Adrenal gland (tissue), 12 donors: ENCODE measurements around the gene CACNA1B. TPM values are rescaled to one million over a fixed set of nuclear protein-coding genes. Genes with fewer than 3 reads are reported as not detected.

ENCODE experiments used
- DNase-seq, 7 donors: peaks; one replicate each; pipeline ENCODE4 v3.0.0-alpha.2; 2019 to 2020
- H3K27ac ChIP-seq, 5 donors: fragments of 200-600 bp; sonication (generic) in 4 of 5; 1 replicate in 3 of 5; 2 replicates in 2 of 5; pipeline versions ENCODE4 v1.5.1 to v1.8.0; 2016 to 2020; ENCODE audit warnings: mild to moderate bottlenecking in 1 of 5
- H3K27me3 ChIP-seq: fragments of 200-600 bp; 2 replicates; pipeline ENCODE4 v1.8.0; 2021
- H3K36me3 ChIP-seq, 2 donors: fragments of 200-600 bp; replicated peaks in 1 of 2; 1 replicate in 1 of 2; 2 replicates in 1 of 2; pipeline versions ENCODE4 v1.5.1 to v1.8.0; 2018 to 2022
- H3K4me1 ChIP-seq, 2 donors: fragments of 200-600 bp; replicated peaks in 1 of 2; 1 replicate in 1 of 2; 2 replicates in 1 of 2; pipeline versions ENCODE4 v1.5.1 to v1.8.0; 2018 to 2021
- H3K4me3 ChIP-seq, 4 donors: fragments of 200-600 bp; sonication (generic) in 3 of 4; one replicate each; pipeline ENCODE4 v1.5.1; 2016 to 2018
- H3K9me3 ChIP-seq, 3 donors: fragments of 200-600 bp; sonication (generic) in 1 of 3; replicated peaks in 1 of 3; 1 replicate in 2 of 3; 2 replicates in 1 of 3; pipeline versions ENCODE4 v1.5.1 to v1.8.0; 2016 to 2021
- POLR2A ChIP-seq, 2 donors: fragments of 450-650 bp; IDR thresholded peaks; one replicate each; pipeline ENCODE4 v1.6.1; 2017; ENCODE audit warnings: antibody characterized with exemption in 2 of 2, mild to moderate bottlenecking in 2 of 2, moderate library complexity in 1 of 2
- WGBS, 4 donors: extraction: QIAGEN DNeasy Blood & Tissue Kit in 2 of 4; methylation state at CpG; one replicate each; pipeline versions ENCODE4 v1.1.5 to v1.1.7; 2013 to 2017; 5-methylcytosine and 5-hydroxymethylcytosine counted together
- intact Hi-C, 2 donors: fragments of 100-400 bp; cut with DNase I; formaldehyde crosslinking; loops; one replicate each; pipeline versions ENCODE4 v1.14.1 to v1.15.0; 2022 to 2023
- polyA plus RNA-seq, 3 donors: library from polyadenylated mRNA; stranded (reverse); fragments of 200-250 nt in 2 of 3; fragments of 350-450 nt in 1 of 3; fragmentation: Illumina TruSeq in 1 of 3; extraction: RNeasy Lipid Tissue Mini Kit (QIAGEN cat#74804) in 1 of 3; gene quantifications; one replicate each; pipeline ENCODE4 v1.2.3, GENCODE V29; 2013 to 2014
- total RNA-seq, 9 donors: library from RNA; depleted of rRNA in 4 of 9; stranded (reverse); fragments of >200 nt in 4 of 9; fragments of 120-200 nt in 1 of 9; fragmentation: NEBNext Ultra II Directional in 1 of 9; extraction: Animal tissue kit (Norgen Biotek cat#: 25700) in 1 of 9; gene quantifications; one replicate each; pipeline versions ENCODE4 v1.1.0 to v1.2.4, GENCODE V29; 2013 to 2023
- TF ChIP-seq, protein P1 (sequence below), 6 experiments: fragments of 450-650 bp in 4 of 6; fragments of 200-600 bp in 2 of 6; sonication (generic) in 1 of 6; IDR thresholded peaks; 1 replicate in 5 of 6; 2 replicates in 1 of 6; pipeline versions ENCODE4 v1.5.1 to v1.8.0; 2016 to 2021; ENCODE audit warnings: antibody characterized with exemption in 6 of 6, mild to moderate bottlenecking in 2 of 6, moderate library complexity in 1 of 6
- donor health status: healthy with polysubstance abuse.
- donor health status: Bipolar disorder and iron deficiency.
- donor health status: DM: yes; HTN: yes; CAD: no.
- donor health status: DM: no; HTN: no; CAD: no.
- donor health status: DM: no; HTN: no; CAD: no.
- donor health status: DM: yes; HTN: yes; CAD: no.

The CACNA1B gene
- total and polyA plus RNA-seq, 12 donors: 0.04 to 4.9 (median 1.1) TPM; not detected in 1

DNA sequence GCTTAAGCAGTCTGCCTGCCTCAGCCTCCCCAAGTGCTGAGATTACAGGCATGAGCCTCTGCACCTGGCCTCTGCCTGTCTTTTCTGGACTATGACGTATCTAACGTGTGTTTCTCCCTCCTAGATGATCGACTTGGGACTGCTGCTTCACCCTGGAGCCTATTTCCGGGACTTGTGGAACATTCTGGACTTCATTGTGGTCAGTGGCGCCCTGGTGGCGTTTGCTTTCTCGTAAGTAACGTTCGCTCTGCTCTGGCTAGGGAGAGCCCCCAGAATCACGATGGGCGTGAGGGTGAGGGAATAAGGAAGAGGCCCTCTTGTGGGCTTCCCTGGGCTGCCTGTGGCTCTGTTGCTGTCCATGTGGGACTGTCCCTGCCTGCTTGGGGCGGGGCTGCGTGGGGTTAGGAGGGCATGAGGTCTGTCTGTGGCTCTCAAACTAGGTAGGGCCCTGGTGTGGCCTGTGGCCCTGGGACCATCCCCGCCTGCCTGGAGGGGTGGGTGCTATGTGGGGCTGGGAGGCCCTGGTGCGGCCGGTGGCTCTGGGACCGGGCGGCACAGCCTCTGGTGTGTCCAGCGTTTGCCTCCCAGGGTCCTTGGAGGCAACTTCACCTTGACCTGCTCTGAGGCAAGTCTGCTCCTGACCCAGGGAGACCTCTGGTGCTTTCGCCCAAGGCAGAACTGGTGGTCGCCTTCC lies 171.7 kb downstream of the CACNA1B start:
- TF ChIP-seq POLR2A (IDR thresholded peaks at IDR 0.05): no peak
- TF ChIP-seq, protein P1, sequence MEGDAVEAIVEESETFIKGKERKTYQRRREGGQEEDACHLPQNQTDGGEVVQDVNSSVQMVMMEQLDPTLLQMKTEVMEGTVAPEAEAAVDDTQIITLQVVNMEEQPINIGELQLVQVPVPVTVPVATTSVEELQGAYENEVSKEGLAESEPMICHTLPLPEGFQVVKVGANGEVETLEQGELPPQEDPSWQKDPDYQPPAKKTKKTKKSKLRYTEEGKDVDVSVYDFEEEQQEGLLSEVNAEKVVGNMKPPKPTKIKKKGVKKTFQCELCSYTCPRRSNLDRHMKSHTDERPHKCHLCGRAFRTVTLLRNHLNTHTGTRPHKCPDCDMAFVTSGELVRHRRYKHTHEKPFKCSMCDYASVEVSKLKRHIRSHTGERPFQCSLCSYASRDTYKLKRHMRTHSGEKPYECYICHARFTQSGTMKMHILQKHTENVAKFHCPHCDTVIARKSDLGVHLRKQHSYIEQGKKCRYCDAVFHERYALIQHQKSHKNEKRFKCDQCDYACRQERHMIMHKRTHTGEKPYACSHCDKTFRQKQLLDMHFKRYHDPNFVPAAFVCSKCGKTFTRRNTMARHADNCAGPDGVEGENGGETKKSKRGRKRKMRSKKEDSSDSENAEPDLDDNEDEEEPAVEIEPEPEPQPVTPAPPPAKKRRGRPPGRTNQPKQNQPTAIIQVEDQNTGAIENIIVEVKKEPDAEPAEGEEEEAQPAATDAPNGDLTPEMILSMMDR (IDR thresholded peaks at IDR 0.05): no peak
- Histone ChIP-seq H3K27ac (no peak overlapping the region), H3K27me3 (no peaks in the 10 kb centered on the region), H3K9me3 (no peaks in the 10 kb centered on the region), H3K4me1 (no peaks in the 10 kb centered on the region), H3K36me3 (no peaks in the 10 kb centered on the region), H3K4me3 (no peak overlapping the region)
- WGBS, 4 donors: 71 to 87% (median 82%) methylated on average over 11 to 21 of the region's 21 CpGs
- intact Hi-C loops: no loop called here
- peak in 3 of 7 donors; percentile 5 to 29 (median 7) for DNase-seq

DNA sequence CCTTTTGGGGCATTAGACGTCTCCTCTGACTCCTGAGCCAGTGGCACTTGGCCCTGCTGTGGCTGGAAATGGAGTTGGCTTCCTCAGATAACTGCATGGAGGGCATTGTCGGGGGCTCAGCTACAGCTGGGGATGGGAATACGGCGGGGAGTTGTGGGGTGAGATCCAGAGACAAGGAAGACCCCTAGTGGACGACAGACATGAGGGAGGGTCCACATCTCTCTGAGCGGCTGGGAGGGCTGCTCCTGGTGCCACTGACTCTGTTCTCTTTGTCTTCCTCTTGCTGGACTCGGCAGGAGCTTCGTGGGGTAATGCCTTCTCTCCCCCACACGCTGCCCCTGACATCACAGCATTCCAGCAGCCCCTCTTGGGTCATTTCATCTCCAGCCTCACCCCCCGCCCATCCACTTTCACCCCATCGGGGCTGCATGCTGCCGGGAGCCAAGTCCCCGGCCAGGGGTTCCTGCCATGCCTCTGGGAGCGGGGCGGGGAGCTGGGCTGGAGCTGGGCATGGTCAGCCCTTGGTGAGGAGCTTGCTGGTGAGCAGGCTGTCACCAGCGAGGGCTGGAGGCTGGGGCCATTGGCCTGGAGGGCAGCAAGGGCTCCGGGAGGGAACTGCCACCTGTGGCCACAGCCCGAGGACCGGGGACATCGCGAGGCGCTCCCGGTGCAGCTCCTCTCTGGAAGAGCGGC lies 172.3 kb downstream of the CACNA1B start:
- intact Hi-C loops: no loop called here
- peak in 2 of 7 donors; percentile 6 to 9 for DNase-seq

DNA sequence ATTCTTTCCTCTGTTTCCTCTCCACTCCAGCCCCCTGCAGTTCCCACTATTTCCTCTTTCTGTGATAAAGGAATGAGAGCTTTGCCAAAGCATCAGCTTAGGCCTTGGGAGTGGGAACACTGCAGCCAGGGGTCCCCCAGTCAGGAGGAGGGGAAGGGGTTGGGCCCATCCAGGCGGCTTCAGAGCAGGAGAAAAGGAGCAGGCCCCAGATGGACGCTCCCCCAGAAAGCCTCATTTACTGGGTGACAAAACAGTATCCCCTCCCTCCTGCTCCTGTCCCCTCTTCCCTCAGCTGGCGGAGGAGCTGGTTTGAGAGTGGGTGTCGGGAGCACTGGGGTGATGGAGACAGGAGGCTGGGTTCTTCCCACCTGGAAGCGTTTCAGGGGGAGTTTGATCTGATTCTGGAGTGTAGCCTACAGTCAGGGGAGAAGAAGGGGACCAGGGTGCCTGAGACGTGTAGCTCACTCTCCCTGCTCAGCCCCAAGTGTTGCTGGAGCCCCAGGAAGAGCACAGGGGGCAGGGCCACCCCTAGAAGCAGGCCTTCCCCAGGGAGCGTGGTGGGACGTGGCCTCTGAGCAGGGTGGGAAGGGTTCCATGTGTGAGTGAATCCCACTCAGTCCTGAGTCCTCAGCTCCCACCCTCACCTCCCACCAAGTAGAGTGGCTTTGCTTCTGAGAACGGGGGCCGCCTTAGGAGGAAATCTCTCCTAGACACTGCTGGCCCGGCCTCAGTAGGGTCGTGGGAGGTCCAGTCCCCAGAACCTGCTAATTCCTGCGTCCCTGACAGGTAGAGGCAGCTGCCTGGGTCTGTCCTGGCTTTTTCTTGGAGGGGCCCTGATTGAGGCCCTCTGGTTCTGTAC lies 173.1 kb downstream of the CACNA1B start:
- TF ChIP-seq, protein P1 (IDR thresholded peaks at IDR 0.05): no peak
- TF ChIP-seq POLR2A (IDR thresholded peaks at IDR 0.05): no peak
- Histone ChIP-seq H3K4me3 (no peak overlapping the region), H3K36me3 (no peaks in the 10 kb centered on the region), H3K27ac (no peak overlapping the region), H3K4me1 (no peaks in the 10 kb centered on the region), H3K27me3 (no peaks in the 10 kb centered on the region), H3K9me3 (no peaks in the 10 kb centered on the region)
- intact Hi-C loops: no loop called here
- WGBS, 4 donors: 72 to 81% (median 77%) methylated on average over 11 to 13 of the region's 13 CpGs
- peak in 2 of 7 donors; percentile 4 to 6 for DNase-seq

More for the DNA sequence above, 172.3 kb downstream of the CACNA1B start:
- WGBS, 4 donors: 57 to 71% (median 64%) methylated on average over 7 to 24 of the region's 24 CpGs
- no peak overlapping the region for H3K4me3 ChIP-seq
- no peak overlapping the region for H3K27ac ChIP-seq
- no peaks in the 10 kb centered on the region for H3K36me3 ChIP-seq
- H3K9me3 ChIP-seq: no peaks in the 10 kb centered on the region
- H3K27me3 ChIP-seq: no peaks in the 10 kb centered on the region
- no peaks in the 10 kb centered on the region for H3K4me1 ChIP-seq
- TF ChIP-seq, protein P1 (IDR thresholded peaks at IDR 0.05): no peak
- no peak for TF ChIP-seq POLR2A (IDR thresholded peaks at IDR 0.05)
